Pericardium fibroblast (primary cell): Measurements from ENCODE around the gene CDK5RAP1. TPM values are rescaled to one million over a fixed set of nuclear protein-coding genes. Genes with fewer than 3 reads are reported as not detected.

Experiments
- total RNA-seq: library from RNA; depleted of rRNA; stranded (reverse); fragments of >200 nt; gene quantifications from 2 replicates; pipeline ENCODE4 v1.2.3, GENCODE V29; 2015

The CDK5RAP1 gene, protein sequence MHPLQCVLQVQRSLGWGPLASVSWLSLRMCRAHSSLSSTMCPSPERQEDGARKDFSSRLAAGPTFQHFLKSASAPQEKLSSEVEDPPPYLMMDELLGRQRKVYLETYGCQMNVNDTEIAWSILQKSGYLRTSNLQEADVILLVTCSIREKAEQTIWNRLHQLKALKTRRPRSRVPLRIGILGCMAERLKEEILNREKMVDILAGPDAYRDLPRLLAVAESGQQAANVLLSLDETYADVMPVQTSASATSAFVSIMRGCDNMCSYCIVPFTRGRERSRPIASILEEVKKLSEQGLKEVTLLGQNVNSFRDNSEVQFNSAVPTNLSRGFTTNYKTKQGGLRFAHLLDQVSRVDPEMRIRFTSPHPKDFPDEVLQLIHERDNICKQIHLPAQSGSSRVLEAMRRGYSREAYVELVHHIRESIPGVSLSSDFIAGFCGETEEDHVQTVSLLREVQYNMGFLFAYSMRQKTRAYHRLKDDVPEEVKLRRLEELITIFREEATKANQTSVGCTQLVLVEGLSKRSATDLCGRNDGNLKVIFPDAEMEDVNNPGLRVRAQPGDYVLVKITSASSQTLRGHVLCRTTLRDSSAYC
- 12.7 and 15.4 TPM in 2 replicates for total RNA-seq

GRCh38 chr20:33401184-33401920 lies at the start of gene CDK5RAP1:
TSS of gene CDK5RAP1 (minus strand) at chr20:33401519. CDS start at chr20:33397064, 4,455 bp downstream.

DNA sequence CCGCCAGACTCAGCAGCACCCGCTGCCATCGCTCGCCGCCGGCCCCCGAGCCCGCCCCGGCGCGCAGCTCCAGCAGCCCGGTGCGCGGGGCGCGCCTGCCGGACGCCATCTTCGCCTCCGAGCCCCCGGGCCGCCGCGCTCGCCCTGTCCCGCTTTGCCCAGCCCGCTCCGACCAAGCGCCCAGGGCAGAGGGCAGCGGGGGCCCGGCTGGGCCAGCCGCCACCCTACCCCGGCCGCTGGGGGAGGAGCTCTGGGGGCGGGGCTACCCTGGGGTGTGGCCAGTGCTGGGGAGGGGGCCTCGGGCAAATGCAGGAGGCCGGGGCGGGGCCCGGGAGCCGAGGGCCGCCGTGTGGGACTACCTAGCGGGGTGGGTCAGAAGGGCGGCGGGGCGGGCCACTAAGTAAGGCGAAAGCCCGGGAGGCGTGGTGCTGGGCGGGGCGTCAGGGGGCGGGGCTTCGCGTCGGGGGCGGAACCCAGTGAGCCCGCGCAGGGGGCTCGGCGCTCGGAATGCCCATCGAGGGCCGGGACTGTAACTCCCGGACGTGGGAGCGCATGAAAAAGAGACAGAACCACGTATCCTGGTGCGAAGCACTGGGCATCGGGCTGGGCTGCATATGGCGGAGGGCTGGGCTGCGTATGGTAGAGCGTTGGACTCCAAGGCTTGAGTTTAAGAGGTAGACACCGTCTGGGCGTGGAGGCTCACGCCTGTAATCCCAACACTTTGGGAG lies 42.4 kb upstream of the CDK5RAP1 start, which contains the start of gene SNTA1:
SNTA1 (minus strand) TSS at position 252 of the 728 bp plus-strand sequence; CDS start at position 109, 143 bp downstream.

Other genes with a start within 250 kb of the CDK5RAP1 start
- not detected in 2 replicates for gene BPIFA2, start 233.4 kb downstream of the CDK5RAP1 start, total RNA-seq
- gene BPIFA3, start 184.2 kb downstream of the CDK5RAP1 start, total RNA-seq: not detected in 2 replicates
- gene BPIFA1, start 165.5 kb downstream of the CDK5RAP1 start, total RNA-seq: not detected in 2 replicates
- not detected in 2 replicates for gene BPIFB1, start 118.3 kb downstream of the CDK5RAP1 start, total RNA-seq
- gene SNTA1, start 42.2 kb upstream of the CDK5RAP1 start, total RNA-seq: 33.3 and 60.7 TPM in 2 replicates
- 4.8 and 6.3 TPM in 2 replicates for gene CBFA2T2, start 88.6 kb upstream of the CDK5RAP1 start, total RNA-seq